Measurements from ENCODE around the gene MPPED2. TPM values are rescaled to one million over a fixed set of nuclear protein-coding genes. Genes with fewer than 3 reads are reported as not detected.

Gene MPPED2
- polyA plus RNA-seq, 3 donors = 0.29 to 0.59 (median 0.52) TPM

GRCh38 chr11:30446520-30446919 is 139.6 kb downstream of the MPPED2 start:
- TF ChIP-seq, protein P1, sequence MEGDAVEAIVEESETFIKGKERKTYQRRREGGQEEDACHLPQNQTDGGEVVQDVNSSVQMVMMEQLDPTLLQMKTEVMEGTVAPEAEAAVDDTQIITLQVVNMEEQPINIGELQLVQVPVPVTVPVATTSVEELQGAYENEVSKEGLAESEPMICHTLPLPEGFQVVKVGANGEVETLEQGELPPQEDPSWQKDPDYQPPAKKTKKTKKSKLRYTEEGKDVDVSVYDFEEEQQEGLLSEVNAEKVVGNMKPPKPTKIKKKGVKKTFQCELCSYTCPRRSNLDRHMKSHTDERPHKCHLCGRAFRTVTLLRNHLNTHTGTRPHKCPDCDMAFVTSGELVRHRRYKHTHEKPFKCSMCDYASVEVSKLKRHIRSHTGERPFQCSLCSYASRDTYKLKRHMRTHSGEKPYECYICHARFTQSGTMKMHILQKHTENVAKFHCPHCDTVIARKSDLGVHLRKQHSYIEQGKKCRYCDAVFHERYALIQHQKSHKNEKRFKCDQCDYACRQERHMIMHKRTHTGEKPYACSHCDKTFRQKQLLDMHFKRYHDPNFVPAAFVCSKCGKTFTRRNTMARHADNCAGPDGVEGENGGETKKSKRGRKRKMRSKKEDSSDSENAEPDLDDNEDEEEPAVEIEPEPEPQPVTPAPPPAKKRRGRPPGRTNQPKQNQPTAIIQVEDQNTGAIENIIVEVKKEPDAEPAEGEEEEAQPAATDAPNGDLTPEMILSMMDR (IDR thresholded peaks at IDR 0.05) = no peak
- Histone ChIP-seq H3K27me3 (ENCODE audit: control insufficient read depth in 2 of 2, insufficient read depth in 2 of 2, low read length in 2 of 2) (no peaks in the 10 kb centered on the region), H3K9ac (ENCODE audit: insufficient read depth, low read length, poor library complexity, severe bottlenecking) (no peak overlapping the region), H3K9me3 (replicated peaks in 1 of 2; ENCODE audit: control insufficient read depth in 1 of 2, insufficient read depth in 1 of 2, low read length in 2 of 2) (no peaks in the 10 kb centered on the region), H3K4me1 (ENCODE audit: control insufficient read depth in 1 of 2, insufficient read depth in 2 of 2, low read length in 2 of 2) (no peaks in the 10 kb centered on the region), H3K4me3 (replicated peaks in 1 of 3; ENCODE audit: low read depth in 2 of 3, low read length in 3 of 3) (no peak overlapping the region), H4K20me1 (ENCODE audit: insufficient read depth, low read length) (no peaks in the 10 kb centered on the region), H2AFZ (ENCODE audit: insufficient read depth, low read depth, low read length, poor library complexity, severe bottlenecking) (no peak overlapping the region), H3K27ac (ENCODE audit: low read depth in 1 of 2, low read length in 2 of 2) (no peak overlapping the region), H3K4me2 (replicated peaks; ENCODE audit: extremely low read depth, low read length, poor library complexity, severe bottlenecking) (no peak overlapping the region), H3K36me3 (replicated peaks in 1 of 2; ENCODE audit: control insufficient read depth in 1 of 2, insufficient read depth in 2 of 2, low read length in 2 of 2) (no peaks in the 10 kb centered on the region), H3K79me2 (ENCODE audit: insufficient read depth, low read length) (no peaks in the 10 kb centered on the region)
- intact Hi-C loops (cut with micrococcal nuclease) = no loop called here
- H3K27ac Mint-ChIP-seq = no peak overlapping the region
- no peak overlapping the region for H3K4me3 Mint-ChIP-seq
- no CpG with 5 or more reads among the region's 7 CpGs for WGBS (ENCODE audit: insufficient coverage)
- H3K36me3 Mint-ChIP-seq = no peaks in the 10 kb centered on the region
- H3K4me1 Mint-ChIP-seq = no peaks in the 10 kb centered on the region
- H3K9me3 Mint-ChIP-seq = no peaks in the 10 kb centered on the region
- H3K27me3 Mint-ChIP-seq (ENCODE audit: low read depth in 3 of 3) = no peaks in the 10 kb centered on the region
- DNase-seq = no peak

GRCh38 chr11:30445056-30445455 is 141.1 kb downstream of the MPPED2 start:
- H4K20me1 ChIP-seq (ENCODE audit: insufficient read depth, low read length) = no peaks in the 10 kb centered on the region
- H3K79me2 ChIP-seq (ENCODE audit: insufficient read depth, low read length) = no peaks in the 10 kb centered on the region
- H3K9me3 ChIP-seq (replicated peaks in 1 of 2; ENCODE audit: control insufficient read depth in 1 of 2, insufficient read depth in 1 of 2, low read length in 2 of 2) = no peaks in the 10 kb centered on the region
- H3K4me1 ChIP-seq (ENCODE audit: control insufficient read depth in 1 of 2, insufficient read depth in 2 of 2, low read length in 2 of 2) = no peaks in the 10 kb centered on the region
- intact Hi-C loops (cut with micrococcal nuclease) = no loop called here
- no peak for DNase-seq
- Mint-ChIP-seq H3K36me3 (no peaks in the 10 kb centered on the region), H3K27ac (no peak overlapping the region), H3K9me3 (no peaks in the 10 kb centered on the region), H3K4me3 (no peak overlapping the region), H3K4me1 (no peaks in the 10 kb centered on the region), H3K27me3 (ENCODE audit: low read depth in 3 of 3) (no peaks in the 10 kb centered on the region)
- H2AFZ ChIP-seq (ENCODE audit: insufficient read depth, low read depth, low read length, poor library complexity, severe bottlenecking) = no peak overlapping the region
- WGBS (ENCODE audit: insufficient coverage) = no CpG with 5 or more reads among the region's 2 CpGs
- no peak overlapping the region for H3K27ac ChIP-seq (ENCODE audit: low read depth in 1 of 2, low read length in 2 of 2)
- no peak overlapping the region for H3K4me2 ChIP-seq (replicated peaks; ENCODE audit: extremely low read depth, low read length, poor library complexity, severe bottlenecking)
- H3K9ac ChIP-seq (ENCODE audit: insufficient read depth, low read length, poor library complexity, severe bottlenecking) = no peak overlapping the region
- TF ChIP-seq, protein P1 (IDR thresholded peaks at IDR 0.05) = no peak
- H3K36me3 ChIP-seq (replicated peaks in 1 of 2; ENCODE audit: control insufficient read depth in 1 of 2, insufficient read depth in 2 of 2, low read length in 2 of 2) = no peaks in the 10 kb centered on the region
- no peaks in the 10 kb centered on the region for H3K27me3 ChIP-seq (ENCODE audit: control insufficient read depth in 2 of 2, insufficient read depth in 2 of 2, low read length in 2 of 2)
- no peak overlapping the region for H3K4me3 ChIP-seq (replicated peaks in 1 of 3; ENCODE audit: low read depth in 2 of 3, low read length in 3 of 3)

All from CD14-positive monocyte (primary cell).